Measurements from ENCODE around the gene CASP7.

The CASP7 gene

DNA sequence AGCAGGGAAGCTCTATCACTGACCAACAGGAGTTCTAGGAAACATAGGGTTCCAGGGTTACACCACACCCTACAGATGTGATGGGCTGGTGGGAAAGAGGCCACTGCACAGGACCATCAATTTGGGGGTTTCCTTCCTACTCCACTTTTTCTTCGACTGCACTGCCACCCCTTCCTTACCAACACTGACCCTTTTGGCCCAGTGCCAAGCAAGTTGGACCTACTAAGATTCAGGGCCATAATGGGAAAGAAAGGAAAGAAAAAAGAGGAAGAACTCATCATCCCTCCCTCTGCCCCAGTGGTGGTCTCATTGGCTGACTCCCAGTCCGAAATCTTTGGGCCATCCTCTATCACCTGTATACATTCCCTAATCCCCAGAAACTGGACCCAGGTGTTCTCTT, 65.7 kb downstream of the CASP7 start:
- no peaks in the 10 kb centered on the region for H3K79me2 ChIP-seq (ENCODE audit: insufficient read depth, low read length)
- TF ChIP-seq CTCF (IDR thresholded peaks at IDR 0.05; ENCODE audit: insufficient read depth, low read length, poor library complexity, severe bottlenecking) (no peak), EZH2phosphoT487 (conservative IDR thresholded peaks at IDR 0.05; ENCODE audit: low read length) (no peak)
- no peak overlapping the region for H3K4me3 ChIP-seq (ENCODE audit: insufficient read depth, low read length, poor library complexity, severe bottlenecking)
- H2AFZ ChIP-seq (ENCODE audit: low read depth, low read length, severe bottlenecking): no peak overlapping the region
- H4K20me1 ChIP-seq (ENCODE audit: low read depth, low read length): no peaks in the 10 kb centered on the region
- no peaks in the 10 kb centered on the region for H3F3A ChIP-seq (ENCODE audit: insufficient read depth)
- H3K9me3 ChIP-seq (ENCODE audit: insufficient read depth, low read length): no peaks in the 10 kb centered on the region
- H3K9ac ChIP-seq (ENCODE audit: low read length): no peak overlapping the region
- no peak overlapping the region for H3K4me2 ChIP-seq (ENCODE audit: low read depth, low read length, poor library complexity, severe bottlenecking)
- H3K36me3 ChIP-seq (ENCODE audit: low read length): no peaks in the 10 kb centered on the region
- H3K27ac ChIP-seq (ENCODE audit: low read depth, low read length): no peak overlapping the region
- no peaks in the 10 kb centered on the region for H3K27me3 ChIP-seq (ENCODE audit: low read length)
- no peaks in the 10 kb centered on the region for H3K9me2 ChIP-seq (replicated peaks; ENCODE audit: insufficient read depth, low read length)

DNA sequence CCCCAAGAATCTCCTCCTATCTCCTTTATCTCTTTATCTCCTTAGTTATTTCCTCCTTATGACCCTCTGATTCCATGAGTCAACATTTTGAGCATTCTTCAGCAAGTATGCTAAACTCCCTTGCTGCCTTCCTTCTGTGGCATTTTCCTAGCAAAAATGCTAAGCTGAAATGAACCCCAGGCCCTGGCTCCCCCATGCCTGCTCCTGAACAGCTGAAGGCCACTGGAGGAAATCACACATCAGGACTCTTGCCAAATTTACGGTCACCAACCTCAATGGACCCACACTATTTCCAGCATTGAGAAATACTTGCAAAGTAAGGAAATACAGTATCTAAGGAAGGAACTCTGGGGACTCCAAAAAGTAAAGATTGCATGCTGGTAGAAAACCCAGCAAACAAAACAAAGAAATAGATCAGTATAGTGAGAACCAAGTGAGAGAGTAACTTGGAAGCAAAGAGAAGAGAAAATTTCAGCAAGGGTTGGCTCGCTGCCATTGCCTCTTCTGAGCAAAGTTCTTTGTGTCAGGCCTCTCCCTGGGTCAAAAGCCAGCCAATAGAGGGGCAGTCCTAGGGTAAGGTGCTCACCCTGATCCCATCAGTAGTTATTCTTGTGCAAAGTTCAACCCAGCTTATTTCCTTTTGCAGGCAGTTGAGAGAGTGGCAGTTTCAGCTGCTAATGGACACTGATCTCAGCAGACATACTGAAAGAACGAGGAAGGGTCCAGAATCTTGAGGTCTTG, 66.7 kb downstream of the CASP7 start:
- H3K9ac ChIP-seq (ENCODE audit: low read length): no peak overlapping the region
- no peaks in the 10 kb centered on the region for H3K79me2 ChIP-seq (ENCODE audit: insufficient read depth, low read length)
- H3F3A ChIP-seq (ENCODE audit: insufficient read depth): no peaks in the 10 kb centered on the region
- no peaks in the 10 kb centered on the region for H3K27me3 ChIP-seq (ENCODE audit: low read length)
- H2AFZ ChIP-seq (ENCODE audit: low read depth, low read length, severe bottlenecking): no peak overlapping the region
- H3K27ac ChIP-seq (ENCODE audit: low read depth, low read length): no peak overlapping the region
- H3K4me2 ChIP-seq (ENCODE audit: low read depth, low read length, poor library complexity, severe bottlenecking): no peak overlapping the region
- H3K9me2 ChIP-seq (replicated peaks; ENCODE audit: insufficient read depth, low read length): no peaks in the 10 kb centered on the region
- no peak overlapping the region for H3K4me3 ChIP-seq (ENCODE audit: insufficient read depth, low read length, poor library complexity, severe bottlenecking)
- no peaks in the 10 kb centered on the region for H3K36me3 ChIP-seq (ENCODE audit: low read length)
- no peaks in the 10 kb centered on the region for H3K9me3 ChIP-seq (ENCODE audit: insufficient read depth, low read length)
- no peaks in the 10 kb centered on the region for H4K20me1 ChIP-seq (ENCODE audit: low read depth, low read length)
- TF ChIP-seq CTCF (IDR thresholded peaks at IDR 0.05; ENCODE audit: insufficient read depth, low read length, poor library complexity, severe bottlenecking): no peak
- no peak for TF ChIP-seq EZH2phosphoT487 (conservative IDR thresholded peaks at IDR 0.05; ENCODE audit: low read length)

GRCh38 chr10:113751181-113751732, 71.5 kb downstream of the CASP7 start, which contains the start of gene PLEKHS1:
Gene PLEKHS1, plus strand, starts transcription at chr10:113751682. Its CDS starts 3,596 bp downstream, at chr10:113755278.
- Histone ChIP-seq H3K9me2 (replicated peaks; ENCODE audit: insufficient read depth, low read length) (no peaks in the 10 kb centered on the region), H3K27me3 (ENCODE audit: low read length) (no peaks in the 10 kb centered on the region), H3K4me2 (ENCODE audit: low read depth, low read length, poor library complexity, severe bottlenecking) (no peak within 1 kb of the TSS), H3K27ac (ENCODE audit: low read depth, low read length) (no peak within 1 kb of the TSS), H4K20me1 (ENCODE audit: low read depth, low read length) (no peaks in the 10 kb centered on the region), H2AFZ (ENCODE audit: low read depth, low read length, severe bottlenecking) (no peak within 1 kb of the TSS), H3K4me3 (ENCODE audit: insufficient read depth, low read length, poor library complexity, severe bottlenecking) (no peak within 1 kb of the TSS), H3K36me3 (ENCODE audit: low read length) (no peaks in the 10 kb centered on the region), H3K79me2 (ENCODE audit: insufficient read depth, low read length) (no peaks in the 10 kb centered on the region), H3K9me3 (ENCODE audit: insufficient read depth, low read length) (no peaks in the 10 kb centered on the region), H3F3A (ENCODE audit: insufficient read depth) (no peaks in the 10 kb centered on the region), H3K9ac (ENCODE audit: low read length) (no peak within 1 kb of the TSS)
- TF ChIP-seq EZH2phosphoT487 (conservative IDR thresholded peaks at IDR 0.05; ENCODE audit: low read length) (no peak), CTCF (IDR thresholded peaks at IDR 0.05; ENCODE audit: insufficient read depth, low read length, poor library complexity, severe bottlenecking) (no peak)

All from SU-DHL-6 (cell line).